ENCODE measurements around the gene HOXC12.

GRCh38 chr12:53954694-53955035, at the start of gene HOXC12:
- TF ChIP-seq CTCF (conservative IDR thresholded peaks at IDR 0.05) (no peak), ZFX (IDR thresholded peaks at IDR 0.05) (no peak)
